HG03060 (cell line): ENCODE measurements around the gene STAT6.

ENCODE experiments used
- ATAC-seq: cut with Tn5 transposase; IDR thresholded peaks from one replicate; pipeline ENCODE4 v1.9.1; 2021; ENCODE audit warnings: low read depth, moderate number of reproducible peaks; ENCODE audit not compliant: unreplicated experiment

STAT6 gene

DNA sequence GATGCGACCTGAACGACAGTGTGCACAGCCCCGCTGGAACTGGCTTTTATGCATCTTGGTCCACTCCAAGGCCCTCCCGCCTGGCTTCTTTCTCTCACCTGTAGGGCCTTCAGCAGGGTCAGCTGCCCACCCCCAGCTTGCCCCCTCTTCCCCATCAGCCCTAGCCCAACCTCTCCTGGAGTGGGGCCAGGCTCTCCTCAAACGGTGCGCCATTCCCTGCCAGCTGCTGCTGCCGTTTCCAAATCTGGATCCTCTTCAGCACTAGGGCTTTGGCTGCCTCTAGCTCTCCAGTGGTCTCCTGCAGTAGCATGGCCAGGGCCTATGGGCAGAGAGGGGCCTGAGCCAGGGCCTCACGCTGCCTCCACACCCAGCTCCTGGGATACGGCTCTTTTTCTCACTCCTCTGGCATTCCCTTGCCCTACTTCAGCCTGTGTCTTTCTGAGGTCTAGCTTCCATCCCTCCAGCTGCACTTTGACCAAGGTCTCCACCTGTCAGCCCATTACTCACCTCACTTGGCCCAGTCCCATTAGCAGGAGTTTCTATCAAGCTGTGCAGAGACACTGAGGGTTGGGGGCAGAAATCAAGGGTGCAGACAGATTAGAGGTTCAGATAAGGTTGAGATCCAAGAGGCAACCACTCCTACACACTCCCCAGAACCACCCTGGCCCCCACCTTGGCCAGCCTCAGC, 5.0 kb downstream of the STAT6 start:
- ATAC-seq: no peak

- ATAC-seq: no peak
Measured at GRCh38 chr12:57105011-57105753, 6.0 kb downstream of the STAT6 start.

GRCh38 chr12:57104292-57104910, 6.8 kb downstream of the STAT6 start:
- ATAC-seq: no peak

- no peak for ATAC-seq
Measured at GRCh38 chr12:57103856-57104255, 7.3 kb downstream of the STAT6 start.

GRCh38 chr12:57101892-57102695, 9.1 kb downstream of the STAT6 start:
- ATAC-seq: no peak

DNA sequence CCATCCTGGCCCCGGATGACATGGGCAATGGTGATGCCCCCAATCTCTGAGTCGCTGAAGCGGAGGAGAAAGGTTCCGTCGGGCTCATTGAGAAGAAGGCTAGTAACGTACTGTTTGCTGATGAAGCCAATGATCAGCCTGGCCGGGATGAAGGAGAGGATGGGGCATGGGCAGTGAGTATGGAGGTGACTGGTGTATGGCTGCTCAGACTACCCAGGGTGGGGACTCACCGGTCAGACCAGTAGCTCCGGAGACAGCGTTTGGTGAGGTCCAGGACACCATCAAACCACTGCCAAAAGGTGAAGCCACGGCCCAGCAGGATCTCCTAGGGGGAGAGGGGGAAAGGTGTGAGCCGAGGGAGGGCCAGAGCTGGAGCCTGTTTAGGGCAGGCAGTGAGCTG, 11.4 kb downstream of the STAT6 start:
- no peak for ATAC-seq

DNA sequence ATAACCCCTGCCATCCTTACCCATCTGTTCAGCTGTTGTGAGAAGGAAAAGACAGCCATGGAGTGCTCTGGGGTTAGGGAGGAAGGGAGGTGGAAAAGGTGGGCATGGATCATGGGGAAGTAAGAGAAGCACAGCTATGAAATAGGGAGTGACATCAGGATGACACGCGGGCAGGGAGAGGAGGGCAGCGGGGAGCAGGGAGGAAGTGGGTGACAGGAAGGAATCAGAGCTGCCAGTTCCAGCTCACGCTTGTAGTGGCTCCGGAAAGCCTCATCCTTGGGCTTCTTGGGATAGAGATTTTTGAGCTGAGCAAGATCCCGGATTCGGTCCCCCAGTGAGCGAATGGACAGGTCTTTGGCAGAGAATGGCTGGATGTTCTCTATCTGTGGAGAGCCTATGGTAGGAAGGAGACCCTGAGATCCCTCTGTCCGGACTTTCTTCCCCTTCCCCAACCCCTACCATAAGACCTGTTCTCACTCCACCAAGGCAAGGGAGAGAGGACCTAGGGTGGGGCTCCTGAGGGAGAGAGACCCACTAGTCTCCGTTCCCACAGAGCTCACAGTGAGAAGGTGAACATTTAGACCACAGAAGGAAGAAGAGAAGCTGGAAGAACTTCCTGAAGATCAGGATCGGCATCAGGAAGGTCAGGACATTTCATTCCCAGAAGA, 12.0 kb downstream of the STAT6 start:
- ATAC-seq: no peak

GRCh38 chr12:57098546-57098945, 12.6 kb downstream of the STAT6 start:
- no peak for ATAC-seq

DNA sequence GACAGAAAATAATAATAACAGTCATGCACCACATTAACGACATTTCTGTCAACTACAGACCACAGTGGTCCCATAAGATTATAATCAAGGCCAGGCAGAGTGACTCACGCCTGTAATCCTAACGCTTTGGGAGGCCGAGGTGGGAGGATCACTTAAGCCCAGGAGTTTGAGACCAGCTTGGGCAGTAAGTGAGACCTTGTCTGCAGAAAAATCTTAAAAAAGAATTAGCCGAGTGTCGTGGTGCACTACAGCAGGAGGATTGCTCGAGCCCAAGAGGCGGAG, 13.7 kb downstream of the STAT6 start:
- no peak for ATAC-seq

DNA sequence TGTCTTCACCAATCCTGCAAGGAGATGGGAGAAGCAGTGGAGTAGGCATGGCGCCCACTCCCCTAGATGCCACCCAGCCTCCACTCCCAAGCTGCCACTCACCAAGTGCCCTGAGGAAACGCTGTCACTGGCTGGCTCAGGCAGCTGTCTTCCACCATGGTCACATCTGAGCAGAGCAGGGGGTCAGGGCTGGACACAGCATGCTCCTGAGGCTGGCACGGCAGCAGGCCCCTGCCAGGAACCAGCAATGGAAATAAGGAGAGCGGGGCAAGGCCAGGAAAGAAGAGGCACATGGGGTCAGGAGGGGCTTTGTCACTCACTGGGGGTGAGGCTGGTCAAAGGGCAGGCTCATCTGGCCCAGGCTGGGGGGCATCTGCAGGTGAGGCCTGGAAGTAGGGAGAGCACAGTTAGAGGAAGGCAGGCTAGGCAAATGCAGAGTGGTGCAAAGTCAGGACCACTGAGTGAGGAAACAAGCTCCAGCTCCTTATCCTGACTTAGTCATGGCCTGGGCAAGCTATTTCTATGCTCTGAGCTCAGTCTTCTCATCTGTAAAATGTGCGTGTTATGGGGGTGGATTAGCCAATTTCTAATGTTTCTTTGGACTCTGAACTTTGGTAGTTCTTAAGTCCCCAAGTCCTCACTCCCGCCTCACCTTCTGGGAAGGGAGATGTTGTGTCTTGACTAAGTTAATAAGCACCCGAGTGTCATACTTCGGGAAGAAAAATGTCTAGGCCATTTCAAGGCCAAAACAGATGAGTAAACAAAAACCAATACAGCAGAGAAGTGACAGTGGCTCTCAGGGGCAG, 14.2 kb downstream of the STAT6 start:
- ATAC-seq: no peak

DNA sequence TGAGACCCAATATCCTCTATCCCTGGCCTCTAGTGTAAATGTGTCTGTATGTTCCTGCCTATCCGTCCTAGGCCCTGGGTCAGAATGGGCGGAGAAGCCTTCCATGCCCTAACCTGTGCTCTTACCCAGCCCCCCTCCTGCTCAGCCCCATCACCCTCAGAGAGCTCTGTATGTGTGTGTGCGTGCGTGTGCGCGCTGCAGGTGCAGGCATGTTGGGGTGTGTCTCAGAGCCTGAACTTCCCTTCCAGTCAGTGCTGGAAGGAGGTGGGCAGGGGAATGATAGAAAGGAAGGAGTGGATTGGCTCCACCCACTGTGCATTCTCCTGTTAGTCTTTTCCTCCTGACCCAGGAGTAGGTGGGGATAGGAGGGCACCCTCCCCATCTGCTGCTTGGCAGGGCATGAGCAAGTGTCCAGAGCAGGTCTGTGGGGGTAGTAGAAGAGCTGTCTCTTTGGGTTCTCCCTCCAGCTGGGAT, 15.0 kb downstream of the STAT6 start:
- ATAC-seq: no peak

DNA sequence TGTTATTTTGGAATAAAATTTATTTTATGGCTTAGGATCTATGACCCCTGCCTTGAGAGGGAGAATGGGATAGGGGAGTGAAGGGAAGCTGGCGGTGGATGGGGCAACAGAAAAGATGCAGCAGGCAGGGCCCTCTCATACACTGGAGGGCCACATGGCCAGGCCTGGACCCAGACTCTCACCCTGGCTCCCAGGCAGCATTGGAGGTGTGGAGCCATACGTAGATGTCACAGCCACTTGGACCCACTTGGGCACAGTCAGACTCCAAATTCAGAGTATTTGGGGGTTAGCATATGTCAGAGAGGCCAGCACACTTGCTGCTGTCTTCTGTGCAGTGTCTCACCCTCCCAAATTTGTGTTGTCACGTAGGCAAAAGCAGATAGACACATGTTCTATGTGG, 15.7 kb downstream of the STAT6 start:
- ATAC-seq: no peak

DNA sequence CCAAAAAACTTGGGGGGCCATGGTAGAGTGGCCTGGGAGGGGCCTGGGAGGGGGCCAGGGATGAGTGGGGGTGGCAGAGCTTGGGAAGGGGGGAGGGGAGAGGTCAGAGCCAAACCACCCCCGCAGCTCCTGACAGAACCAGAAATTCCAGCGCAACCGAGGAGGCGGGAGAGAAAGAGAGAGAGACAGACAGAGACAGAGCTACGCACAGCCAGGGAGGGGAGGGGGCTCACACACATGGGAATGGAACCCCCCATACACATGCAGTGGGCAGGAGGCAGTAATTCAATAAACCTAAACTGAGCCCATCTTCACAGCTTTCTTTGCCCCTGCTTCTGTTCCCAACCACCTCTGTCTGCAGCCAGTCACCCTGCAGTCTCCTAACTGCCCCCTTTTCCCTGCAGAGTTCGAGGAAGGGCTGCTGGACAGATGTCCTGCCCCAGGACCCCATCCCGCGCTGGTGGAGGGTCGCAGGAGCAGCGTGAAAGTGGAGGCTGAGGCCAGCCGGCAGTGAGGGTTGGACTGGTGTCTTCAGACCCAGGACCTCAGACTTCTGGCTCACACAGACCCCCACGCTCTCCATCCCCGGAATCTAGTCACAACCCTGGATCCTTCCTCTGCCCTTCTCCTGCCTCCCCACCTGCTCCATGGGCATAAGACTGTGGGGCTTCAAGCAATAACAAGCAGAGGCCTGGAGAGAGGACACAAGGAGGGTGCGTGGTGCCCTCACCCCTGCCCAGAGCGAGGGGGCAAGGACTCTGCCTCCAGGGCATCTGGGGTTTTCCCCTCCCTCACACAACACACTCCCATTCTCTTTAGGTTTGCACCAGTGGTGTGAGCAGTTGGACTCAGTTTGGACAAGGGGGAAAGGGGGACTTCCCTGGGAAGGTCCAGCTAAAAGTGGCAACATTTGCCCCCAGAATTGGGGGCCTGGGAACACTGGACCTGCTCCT, 16.7 kb downstream of the STAT6 start:
- no peak for ATAC-seq

- no peak for ATAC-seq
Measured at GRCh38 chr12:57093415-57094207, 17.6 kb downstream of the STAT6 start.

DNA sequence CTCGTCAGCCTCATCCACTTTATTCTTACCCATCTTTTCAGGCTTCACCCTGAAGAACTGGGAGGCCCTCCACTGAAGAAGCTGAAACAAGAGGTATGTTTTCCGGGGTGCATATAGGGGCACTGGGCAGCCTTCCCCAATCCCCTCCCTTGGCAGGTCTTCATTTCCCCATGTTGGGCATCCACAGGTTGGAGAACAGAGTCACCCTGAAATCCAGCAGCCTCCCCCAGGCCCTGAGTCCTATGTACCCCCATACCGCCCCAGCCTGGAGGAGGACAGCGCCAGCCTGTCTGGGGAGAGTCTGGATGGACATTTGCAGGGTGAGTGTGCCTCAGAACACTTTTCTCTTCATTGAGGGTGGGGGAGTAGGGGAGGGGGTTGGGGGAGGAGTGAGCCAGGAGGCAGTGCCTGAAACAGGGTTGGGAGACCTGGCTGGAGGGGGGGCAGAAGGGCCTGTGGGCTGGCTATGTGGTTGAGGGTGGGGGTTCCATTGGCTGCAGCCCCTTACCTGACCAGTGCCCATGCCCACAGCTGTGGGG, 18.2 kb downstream of the STAT6 start:
- ATAC-seq: no peak

DNA sequence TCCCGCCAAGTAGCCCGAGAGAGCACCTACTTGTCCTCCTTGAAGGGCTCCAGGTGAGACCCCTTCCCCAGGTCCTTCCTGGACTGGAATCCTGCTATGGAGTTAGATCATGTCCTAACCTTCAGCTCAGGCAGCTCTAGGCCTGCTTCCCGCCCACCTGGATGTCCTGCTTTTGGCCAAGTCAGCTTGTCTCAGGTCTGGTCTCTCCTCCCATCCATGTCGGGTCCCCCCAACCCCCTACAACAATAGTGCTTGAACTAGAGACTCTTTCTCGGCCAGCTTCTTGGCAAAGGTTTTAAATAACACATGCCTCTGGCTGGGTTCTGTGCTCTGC, 18.7 kb downstream of the STAT6 start:
- no peak for ATAC-seq

DNA sequence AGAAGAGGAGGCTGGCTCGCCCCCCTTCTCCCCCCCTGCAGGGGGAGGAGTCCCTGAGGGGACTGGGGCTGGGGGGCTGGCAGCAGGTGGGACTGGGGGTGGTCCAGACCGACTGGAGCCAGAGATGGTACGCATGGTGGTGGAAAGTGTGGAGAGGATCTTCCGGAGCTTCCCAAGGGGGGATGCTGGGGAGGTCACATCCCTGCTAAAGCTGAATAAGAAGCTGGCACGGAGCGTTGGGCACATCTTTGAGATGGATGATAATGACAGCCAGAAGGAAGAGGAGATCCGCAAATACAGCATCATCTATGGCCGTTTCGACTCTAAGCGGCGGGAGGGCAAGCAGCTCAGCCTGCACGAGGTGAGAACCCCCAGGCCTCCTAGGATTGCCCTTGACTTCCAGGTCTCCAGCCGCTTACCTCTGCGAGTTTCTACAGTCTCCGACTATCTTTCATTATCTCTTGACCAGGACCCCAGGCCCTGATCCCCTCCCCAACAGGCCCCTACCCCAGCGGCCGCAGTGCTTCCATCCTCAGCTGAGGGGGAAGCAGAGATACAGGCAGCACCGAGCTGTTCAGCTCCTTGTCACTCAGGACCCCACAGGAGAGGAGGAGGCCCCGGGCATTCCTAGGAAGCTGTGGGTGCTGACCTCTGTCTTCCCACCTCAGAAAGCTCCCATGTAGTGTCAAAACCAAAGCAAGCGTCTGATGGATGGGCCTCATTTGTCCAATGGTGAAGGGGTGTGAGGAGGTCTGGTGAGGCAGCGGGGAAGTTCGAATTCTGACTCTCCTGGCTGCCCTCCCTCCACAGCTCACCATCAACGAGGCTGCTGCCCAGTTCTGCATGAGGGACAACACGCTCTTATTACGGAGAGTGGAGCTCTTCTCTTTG, 19.3 kb downstream of the STAT6 start:
- ATAC-seq: no peak
